Liver (tissue), 9 donors: ENCODE data around the gene PPP1R9A. TPM values are rescaled to one million over a fixed set of nuclear protein-coding genes. Genes with fewer than 3 reads are reported as not detected.

Experiments
- DNase-seq: peaks from one replicate; pipeline ENCODE4 v3.0.0-alpha.2; 2017; ENCODE audit warnings: low spot score
- H3K27ac ChIP-seq, 2 donors: one replicate each; pipeline ENCODE4 v1.7.0; 2013; ENCODE audit warnings: inconsistent platforms in 2 of 2, low read length in 2 of 2, control low read depth in 1 of 2, low read depth in 1 of 2, mild to moderate bottlenecking in 1 of 2
- H3K27me3 ChIP-seq, 4 donors: one replicate each; pipeline versions ENCODE4 v1.6.1 to v1.7.0; 2013; ENCODE audit warnings: low read length in 3 of 4, inconsistent platforms in 1 of 4, mild to moderate bottlenecking in 1 of 4, moderate library complexity in 1 of 4; ENCODE audit not compliant: control insufficient read depth in 4 of 4, insufficient read depth in 4 of 4
- H3K36me3 ChIP-seq, 4 donors: one replicate each; pipeline versions ENCODE4 v1.6.1 to v1.7.0; 2013; ENCODE audit warnings: low read length in 3 of 4, mild to moderate bottlenecking in 3 of 4, low read depth in 1 of 4, moderate library complexity in 1 of 4; ENCODE audit not compliant: control insufficient read depth in 4 of 4, insufficient read depth in 3 of 4
- H3K4me1 ChIP-seq, 4 donors: one replicate each; pipeline versions ENCODE4 v1.6.1 to v1.7.0; 2013; ENCODE audit warnings: low read length in 3 of 4, mild to moderate bottlenecking in 3 of 4, moderate library complexity in 1 of 4; ENCODE audit not compliant: control insufficient read depth in 4 of 4, insufficient read depth in 4 of 4
- H3K4me3 ChIP-seq, 3 donors: one replicate each; pipeline versions ENCODE4 v1.6.1 to v1.7.0; 2013; ENCODE audit warnings: low read length in 3 of 3, control low read depth in 1 of 3, low read depth in 1 of 3, mild to moderate bottlenecking in 1 of 3
- H3K9ac ChIP-seq, 2 donors: one replicate each; pipeline ENCODE4 v1.7.0; 2013; ENCODE audit warnings: low read length in 2 of 2, mild to moderate bottlenecking in 2 of 2, moderate library complexity in 2 of 2, control low read depth in 1 of 2, low read depth in 1 of 2
- H3K9me3 ChIP-seq, 4 donors: one replicate each; pipeline versions ENCODE4 v1.6.1 to v1.7.0; 2013; ENCODE audit warnings: low read length in 3 of 4; ENCODE audit not compliant: control insufficient read depth in 4 of 4
- ATF3 ChIP-seq: IDR thresholded peaks from 2 replicates; pipeline ENCODE4 v1.6.1; 2016; ENCODE audit warnings: antibody characterized with exemption
- EGR1 ChIP-seq, 2 donors: IDR thresholded peaks; 2 replicates each; pipeline ENCODE4 v1.6.1; 2016 to 2018; ENCODE audit warnings: antibody characterized with exemption in 2 of 2, low read depth in 2 of 2
- FOXA1 ChIP-seq: IDR thresholded peaks from 2 replicates; pipeline ENCODE4 v1.6.1; 2016; ENCODE audit warnings: antibody characterized with exemption
- GABPA ChIP-seq, 2 donors: IDR thresholded peaks in 1 of 2; conservative IDR thresholded peaks in 1 of 2; 2 replicates each; pipeline ENCODE4 v1.6.1; 2016; ENCODE audit warnings: antibody characterized with exemption in 2 of 2, mild to moderate bottlenecking in 1 of 2, moderate library complexity in 1 of 2
- HNF4A ChIP-seq, 2 donors: conservative IDR thresholded peaks; 2 replicates each; pipeline ENCODE4 v1.6.1; 2016; ENCODE audit warnings: antibody characterized with exemption in 2 of 2, mild to moderate bottlenecking in 2 of 2
- HNF4G ChIP-seq: IDR thresholded peaks from 2 replicates; pipeline ENCODE4 v1.6.1; 2016; ENCODE audit warnings: antibody characterized with exemption
- JUND ChIP-seq, 2 donors: IDR thresholded peaks; 2 replicates each; pipeline ENCODE4 v1.6.1; 2016; ENCODE audit warnings: antibody characterized with exemption in 2 of 2
- MAX ChIP-seq: IDR thresholded peaks from 2 replicates; pipeline ENCODE4 v1.6.1; 2016; ENCODE audit warnings: antibody characterized with exemption
- RAD21 ChIP-seq, 2 donors: IDR thresholded peaks; 2 replicates each; pipeline ENCODE4 v1.6.1; 2016; ENCODE audit warnings: antibody characterized with exemption in 2 of 2, mild to moderate bottlenecking in 2 of 2
- REST ChIP-seq: IDR thresholded peaks from 2 replicates; pipeline ENCODE4 v1.6.1; 2016; ENCODE audit warnings: antibody characterized with exemption, mild to moderate bottlenecking
- RXRA ChIP-seq, 2 donors: IDR thresholded peaks; 2 replicates each; pipeline ENCODE4 v1.6.1; 2017 to 2018; ENCODE audit warnings: antibody characterized with exemption in 2 of 2, mild to moderate bottlenecking in 1 of 2
- TAF1 ChIP-seq: conservative IDR thresholded peaks from 2 replicates; pipeline ENCODE4 v1.6.1; 2016; ENCODE audit warnings: antibody characterized with exemption, mild to moderate bottlenecking
- YY1 ChIP-seq: IDR thresholded peaks from 2 replicates; pipeline ENCODE4 v1.6.1; 2016; ENCODE audit warnings: antibody characterized with exemption, mild to moderate bottlenecking
- ZBTB33 ChIP-seq: IDR thresholded peaks from 2 replicates; pipeline ENCODE4 v1.6.1; 2016; ENCODE audit warnings: antibody characterized with exemption
- WGBS: extraction: QIAGEN DNeasy Blood & Tissue Kit; methylation state at CpG from one replicate; pipeline ENCODE4 v1.1.7; 2013; 5-methylcytosine and 5-hydroxymethylcytosine counted together
- polyA plus RNA-seq, 2 donors: library from polyadenylated mRNA; stranded (reverse) in 1 of 2; unstranded in 1 of 2; fragments of 200-250 nt in 1 of 2; fragments of >200 nt in 1 of 2; fragmentation: Nextera tagmentation in 1 of 2; extraction: Ambion mirVana in 1 of 2; gene quantifications; one replicate each; pipeline versions ENCODE4 v1.2.1 to v1.2.3, GENCODE V29; 2013 to 2015
- total RNA-seq, 2 donors: library from RNA; depleted of rRNA; stranded (reverse); fragments of >200 nt; gene quantifications; one replicate each; pipeline ENCODE4 v1.2.3, GENCODE V29; 2014
- donor health status: healthy.
- donor health status: healthy.
- donor health status: healthy.
- donor health status: healthy.
- donor health status: healthy.

PPP1R9A gene
- total and polyA plus RNA-seq, 4 donors, result 0.17 to 5.4 (median 2.7) TPM

GRCh38 chr7:94941844-94942632 lies 34.6 kb downstream of the PPP1R9A start:
- H3K9me3 ChIP-seq, result no peaks in the 10 kb centered on the region
- H3K27me3 ChIP-seq, result no peaks in the 10 kb centered on the region
- H3K36me3 ChIP-seq, result no peaks in the 10 kb centered on the region
- DNase-seq, result no peak
- H3K9ac ChIP-seq, result no peak overlapping the region
- TF ChIP-seq ZBTB33, result no peak
- no peak for TF ChIP-seq ATF3
- TF ChIP-seq MAX, result no peak
- TF ChIP-seq HNF4G, result no peak
- TF ChIP-seq EGR1 (IDR thresholded peaks at IDR 0.05; ENCODE audit: low read depth in 2 of 2), result no peak
- no peaks in the 10 kb centered on the region for H3K4me1 ChIP-seq
- H3K27ac ChIP-seq, result no peak overlapping the region
- WGBS, result 93% methylated on average over 3 of the region's 3 CpGs
- H3K4me3 ChIP-seq, result no peak overlapping the region

- Histone ChIP-seq H3K4me3 (no peak overlapping the region), H3K36me3 (no peaks in the 10 kb centered on the region), H3K27me3 (no peaks in the 10 kb centered on the region), H3K4me1 (no peaks in the 10 kb centered on the region), H3K9ac (no peak overlapping the region), H3K9me3 (no peaks in the 10 kb centered on the region), H3K27ac (no peak overlapping the region)
- TF ChIP-seq TAF1 (no peak), RXRA (IDR thresholded peaks at IDR 0.05) (no peak), GABPA (IDR thresholded peaks at IDR 0.05 in 1 of 2, conservative IDR thresholded peaks at IDR 0.05 in 1 of 2) (no peak), RAD21 (IDR thresholded peaks at IDR 0.05) (no peak), JUND (IDR thresholded peaks at IDR 0.05) (no peak), YY1 (no peak), FOXA1 (no peak), ATF3 (no peak), EGR1 (IDR thresholded peaks at IDR 0.05; ENCODE audit: low read depth in 2 of 2) (no peak), HNF4A (conservative IDR thresholded peaks at IDR 0.05) (no peak), ZBTB33 (no peak), HNF4G (no peak), REST (no peak)
- no peak for DNase-seq
Measured at GRCh38 chr7:94943134-94943533, 35.7 kb downstream of the PPP1R9A start.
